ENCODE results near the gene PTPRD. TPM values are rescaled to one million over a fixed set of nuclear protein-coding genes. Genes with fewer than 3 reads are reported as not detected.

PTPRD gene
- total RNA-seq, 1 experiment from 2014 or later, result not detected

DNA sequence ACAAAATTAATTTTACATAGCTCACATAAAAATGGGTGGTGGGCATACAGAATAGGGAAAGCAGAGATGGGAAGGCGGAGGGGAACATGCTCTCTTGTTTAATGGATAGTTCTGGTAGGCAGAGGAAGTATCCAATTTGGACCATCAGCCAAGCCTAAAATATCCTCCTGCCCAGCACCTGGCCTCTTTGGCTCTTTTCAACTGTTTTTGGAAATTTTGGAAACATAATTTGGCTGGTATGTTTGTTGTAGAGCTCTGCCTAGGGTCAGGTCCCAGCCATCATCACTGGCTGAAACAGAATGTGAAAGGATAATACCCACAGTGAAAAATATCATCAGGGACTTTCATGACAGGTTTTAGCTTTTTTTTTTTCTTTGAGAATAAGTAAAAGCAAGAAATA is 2345.9 kb downstream of the PTPRD start:
- in situ Hi-C loops (cut with HindIII; ENCODE audit: low pct_unique_long_range_greater_than_20kb, low sequenced_read_pairs), result no loop called here
- H3K9me3 ChIP-seq (ENCODE audit: control insufficient read depth, insufficient read depth, low read depth, low read length), result no peaks in the 10 kb centered on the region
- CTCF ChIA-PET, result no interaction called here
- no peak overlapping the region for H3K27ac ChIP-seq (ENCODE audit: low read length)
- POLR2A ChIA-PET, result no interaction called here
- H3K4me3 ChIP-seq (ENCODE audit: low read depth in 2 of 2, low read length in 2 of 2), result no peak overlapping the region
- TF ChIP-seq TCF7L2 (IDR thresholded peaks at IDR 0.05; ENCODE audit: low read depth, low read length), result no peak
- no peak for TF ChIP-seq SIN3A (IDR thresholded peaks at IDR 0.05; ENCODE audit: borderline replicate concordance, insufficient read depth, low read depth, low read length)
- no peak for TF ChIP-seq CTCF (IDR thresholded peaks at IDR 0.05)
- no peak for TF ChIP-seq REST (IDR thresholded peaks at IDR 0.05; ENCODE audit: insufficient read depth in 1 of 2, low read depth in 2 of 2, low read length in 1 of 2)
- TF ChIP-seq POLR2AphosphoS5 (IDR thresholded peaks at IDR 0.05; ENCODE audit: low read depth, low read length), result no peak
- no peaks in the 10 kb centered on the region for H3K27me3 ChIP-seq (ENCODE audit: control insufficient read depth, insufficient read depth, low read length)
- ATAC-seq (no peak), DNase-seq (ENCODE audit: low read depth, low spot score) (no peak)
- H3K4me1 ChIP-seq (ENCODE audit: control insufficient read depth, insufficient read depth, low read length), result no peaks in the 10 kb centered on the region
- intact Hi-C loops (cut with micrococcal nuclease; ENCODE audit: unreplicated experiment), result no loop called here
- H3K36me3 ChIP-seq (ENCODE audit: control insufficient read depth, insufficient read depth, low read length), result no peaks in the 10 kb centered on the region
- BruUV-seq (replicated peaks), result no TSS peak

DNA sequence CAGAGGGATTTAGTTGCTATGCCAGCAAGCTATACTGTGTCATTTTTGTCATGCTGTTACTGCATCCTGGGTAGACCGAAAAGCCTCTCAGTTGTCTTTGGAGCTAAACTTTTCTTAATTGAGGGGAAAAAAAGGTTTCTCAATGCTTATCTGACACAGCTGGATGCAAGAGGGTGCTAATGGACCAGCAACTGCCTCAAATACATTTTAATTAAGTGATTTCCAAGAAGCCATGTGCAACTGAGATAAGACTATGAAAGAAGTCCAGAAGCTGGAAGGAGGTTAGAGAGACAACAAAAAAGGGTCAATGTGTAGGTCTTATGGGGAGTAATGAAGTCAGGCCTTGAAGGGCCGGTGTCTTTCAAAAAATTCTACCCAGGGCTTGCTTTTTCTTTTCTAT is 2347.5 kb downstream of the PTPRD start:
- no peak overlapping the region for H3K27ac ChIP-seq (ENCODE audit: low read length)
- no peaks in the 10 kb centered on the region for H3K27me3 ChIP-seq (ENCODE audit: control insufficient read depth, insufficient read depth, low read length)
- ChIA-PET POLR2A (no interaction called here), CTCF (no interaction called here)
- TF ChIP-seq SIN3A (IDR thresholded peaks at IDR 0.05; ENCODE audit: borderline replicate concordance, insufficient read depth, low read depth, low read length), result no peak
- no peak for TF ChIP-seq CTCF (IDR thresholded peaks at IDR 0.05)
- no peak for TF ChIP-seq REST (IDR thresholded peaks at IDR 0.05; ENCODE audit: insufficient read depth in 1 of 2, low read depth in 2 of 2, low read length in 1 of 2)
- no peak for TF ChIP-seq TCF7L2 (IDR thresholded peaks at IDR 0.05; ENCODE audit: low read depth, low read length)
- no peak for TF ChIP-seq POLR2AphosphoS5 (IDR thresholded peaks at IDR 0.05; ENCODE audit: low read depth, low read length)
- no peak for DNase-seq (ENCODE audit: low read depth, low spot score)
- in situ Hi-C loops (cut with HindIII; ENCODE audit: low pct_unique_long_range_greater_than_20kb, low sequenced_read_pairs) (no loop called here), intact Hi-C loops (cut with micrococcal nuclease; ENCODE audit: unreplicated experiment) (no loop called here)
- H3K4me1 ChIP-seq (ENCODE audit: control insufficient read depth, insufficient read depth, low read length), result no peaks in the 10 kb centered on the region
- no TSS peak for BruUV-seq (replicated peaks)
- H3K4me3 ChIP-seq (ENCODE audit: low read depth in 2 of 2, low read length in 2 of 2), result no peak overlapping the region
- H3K36me3 ChIP-seq (ENCODE audit: control insufficient read depth, insufficient read depth, low read length), result no peaks in the 10 kb centered on the region
- H3K9me3 ChIP-seq (ENCODE audit: control insufficient read depth, insufficient read depth, low read depth, low read length), result no peaks in the 10 kb centered on the region
- ATAC-seq, result no peak
